ENCODE data around the gene PALB2. TPM values are rescaled to one million over a fixed set of nuclear protein-coding genes. Genes with fewer than 3 reads are reported as not detected.

PALB2 gene
- total RNA-seq = 10.1 and 10.4 TPM in 2 replicates

GRCh38 chr16:23640931-23641765, at the start of gene PALB2, which contains the start of gene DCTN5:
Gene PALB2, minus strand, starts transcription at chr16:23641310. Its CDS starts 153 bp downstream, at chr16:23641157.
Gene DCTN5, plus strand, starts transcription at chr16:23641466. Its CDS starts 77 bp downstream, at chr16:23641543.

DNA sequence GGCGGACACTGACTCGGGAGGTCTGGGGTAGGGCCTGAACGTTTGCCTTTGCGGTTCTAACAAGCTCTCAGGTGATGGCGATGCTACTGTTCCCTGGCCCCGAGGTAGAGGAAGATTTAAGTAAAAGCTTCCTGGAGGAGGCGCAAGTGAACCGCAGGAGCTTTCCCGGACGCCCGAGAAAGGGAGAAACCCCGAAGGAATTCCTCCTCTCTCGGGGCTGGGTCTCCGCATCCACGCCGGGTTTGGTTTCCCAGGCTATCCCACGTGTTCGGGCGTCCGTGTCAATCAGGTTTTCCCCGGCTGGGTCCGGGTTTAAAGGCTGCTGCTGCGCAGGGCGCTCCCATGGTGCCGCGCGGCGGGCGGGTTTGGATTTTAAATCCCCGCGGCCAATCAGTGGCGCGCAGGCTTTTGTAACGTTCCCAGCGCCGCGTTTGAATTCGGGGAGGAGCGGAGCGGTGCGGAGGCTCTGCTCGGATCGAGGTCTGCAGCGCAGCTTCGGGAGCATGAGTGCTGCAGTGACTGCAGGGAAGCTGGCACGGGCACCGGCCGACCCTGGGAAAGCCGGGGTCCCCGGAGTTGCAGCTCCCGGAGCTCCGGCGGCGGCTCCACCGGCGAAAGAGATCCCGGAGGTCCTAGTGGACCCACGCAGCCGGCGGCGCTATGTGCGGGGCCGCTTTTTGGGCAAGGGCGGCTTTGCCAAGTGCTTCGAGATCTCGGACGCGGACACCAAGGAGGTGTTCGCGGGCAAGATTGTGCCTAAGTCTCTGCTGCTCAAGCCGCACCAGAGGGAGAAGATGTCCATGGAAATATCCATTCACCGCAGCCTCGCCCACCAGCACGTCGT, 37.5 kb upstream of the PALB2 start, which contains the start of gene PLK1:
PLK1 (plus strand) TSS at position 460 of the 844 bp plus-strand sequence; CDS start at position 504, 44 bp downstream.

DNA sequence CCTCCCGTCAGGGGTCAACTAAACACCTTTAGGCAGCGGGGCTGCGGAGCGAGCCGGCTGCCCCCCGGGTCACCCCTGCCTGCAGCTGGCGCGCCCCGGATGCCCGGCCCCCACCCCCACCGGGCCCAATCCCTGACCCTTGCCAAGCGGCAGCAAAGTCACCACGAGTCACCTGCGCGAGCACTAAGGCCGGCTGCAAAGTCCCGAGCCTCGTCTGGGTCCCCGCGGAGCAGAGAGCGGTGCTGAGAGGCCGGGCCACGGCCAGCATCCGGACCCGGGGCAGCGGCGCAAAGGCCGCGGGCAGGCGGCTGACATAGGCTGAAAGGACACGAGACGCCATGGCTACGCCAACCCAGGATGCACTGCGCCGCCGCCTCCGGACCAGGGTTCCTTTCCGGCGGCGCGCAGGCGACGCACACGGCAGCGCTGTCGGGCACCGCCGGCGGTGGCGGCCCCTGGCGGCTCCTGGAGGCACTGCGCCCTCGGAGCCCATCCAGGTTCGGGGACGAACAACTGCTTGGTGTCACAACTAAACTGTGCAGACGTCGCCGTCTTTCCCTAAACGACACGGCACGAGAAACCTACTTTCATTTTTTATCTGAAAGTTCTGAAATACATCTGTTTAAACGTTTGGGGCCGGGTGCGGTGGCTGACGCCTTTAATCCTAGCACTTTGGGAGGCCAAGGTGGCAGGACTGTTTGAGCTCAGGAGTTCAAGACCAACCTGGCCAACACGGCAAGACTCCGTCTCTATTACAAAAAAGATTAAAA, 45.0 kb downstream of the PALB2 start, which contains the start of gene NDUFAB1:
NDUFAB1 (minus strand) TSS at position 366 of the 770 bp plus-strand sequence; CDS start at position 340, 26 bp downstream.

GRCh38 chr16:23556881-23557778, 84.0 kb downstream of the PALB2 start, which contains the start of the genes EARS2 and UBFD1:
Gene EARS2, minus strand, starts transcription at chr16:23557350. Its CDS starts 7 bp downstream, at chr16:23557343.
Gene UBFD1, plus strand, starts transcription at chr16:23557727. Its CDS starts 16 bp downstream, at chr16:23557743.

Other genes starting within 250 kb of the PALB2 start
- 22.0 and 29.5 TPM in 2 replicates for gene COG7, start 188.1 kb downstream of the PALB2 start, total RNA-seq
- 30.0 and 44.7 TPM in 2 replicates for gene GGA2, start 130.8 kb downstream of the PALB2 start, total RNA-seq
- 40.1 and 61.9 TPM in 2 replicates for gene EARS2, start 84.0 kb downstream of the PALB2 start, total RNA-seq
- 149 and 167 TPM in 2 replicates for gene UBFD1, start 83.6 kb downstream of the PALB2 start, total RNA-seq
- gene NDUFAB1, start 45.0 kb downstream of the PALB2 start, total RNA-seq = 50.1 and 78.1 TPM in 2 replicates
- gene DCTN5, start 156 bp upstream of the PALB2 start, total RNA-seq = 102 and 117 TPM in 2 replicates
- 3.3 and 13.5 TPM in 2 replicates for gene PLK1, start 37.6 kb upstream of the PALB2 start, total RNA-seq
- not detected in 2 replicates for gene ERN2, start 71.9 kb upstream of the PALB2 start, total RNA-seq
- gene CHP2, start 113.7 kb upstream of the PALB2 start, total RNA-seq = not detected in 2 replicates
- under 0.01 and 0.30 TPM in 2 replicates for gene PRKCB, start 194.7 kb upstream of the PALB2 start, total RNA-seq